ENCODE measurements around the gene DBF4B. TPM values are rescaled to one million over a fixed set of nuclear protein-coding genes. Genes with fewer than 3 reads are reported as not detected.
A peak's percentile ranks its signal among the peaks of the same experiment; 100 is the strongest.

DBF4B gene
- total RNA-seq, 3 donors from 2014 or later: 2.3 to 7.5 (median 3.2) TPM

DNA sequence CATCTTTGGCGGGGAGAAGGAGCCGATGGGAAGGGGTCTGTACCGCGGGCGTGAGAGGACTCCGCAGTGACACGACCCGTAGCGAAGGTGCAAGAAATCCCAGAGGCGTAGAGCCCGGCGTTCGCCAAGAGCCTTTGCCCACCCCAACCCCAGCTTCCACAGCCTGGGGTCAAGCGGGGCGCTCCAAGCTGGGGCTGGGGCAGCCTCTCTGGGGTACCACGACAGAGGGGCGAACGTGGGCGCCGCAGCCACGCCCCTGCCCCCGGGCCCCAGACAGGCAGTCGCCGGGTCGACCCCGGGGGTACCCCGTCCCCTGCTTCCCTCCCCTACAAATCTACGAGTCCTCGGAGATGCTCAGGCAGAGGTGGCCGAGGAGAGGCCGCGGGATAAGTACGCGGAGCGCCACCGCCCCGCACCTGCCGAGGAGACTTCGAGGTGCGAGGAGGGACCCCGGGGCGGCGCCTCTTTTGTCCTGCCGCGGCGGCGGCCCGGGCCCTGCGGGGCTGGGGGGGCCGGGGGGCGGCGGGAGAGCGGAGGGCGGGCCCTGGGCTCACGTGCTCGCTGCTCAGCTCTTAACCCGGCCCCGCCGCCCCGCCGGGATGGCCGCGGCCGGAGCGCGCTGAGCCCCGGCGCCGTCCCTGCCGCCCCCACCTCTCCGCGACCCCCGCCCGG lies 50.1 kb downstream of the DBF4B start, which contains the start of gene ADAM11:
TSS of gene ADAM11 (plus strand) at position 575 of the 672 bp plus-strand sequence. CDS start 212 bp downstream, outside the sequence.
- intact Hi-C loops (cut with DNase I; ENCODE audit: low total_unique reads): no loop called here
- no peak within 1 kb of the TSS for H3K27ac ChIP-seq
- TF ChIP-seq, protein P1, sequence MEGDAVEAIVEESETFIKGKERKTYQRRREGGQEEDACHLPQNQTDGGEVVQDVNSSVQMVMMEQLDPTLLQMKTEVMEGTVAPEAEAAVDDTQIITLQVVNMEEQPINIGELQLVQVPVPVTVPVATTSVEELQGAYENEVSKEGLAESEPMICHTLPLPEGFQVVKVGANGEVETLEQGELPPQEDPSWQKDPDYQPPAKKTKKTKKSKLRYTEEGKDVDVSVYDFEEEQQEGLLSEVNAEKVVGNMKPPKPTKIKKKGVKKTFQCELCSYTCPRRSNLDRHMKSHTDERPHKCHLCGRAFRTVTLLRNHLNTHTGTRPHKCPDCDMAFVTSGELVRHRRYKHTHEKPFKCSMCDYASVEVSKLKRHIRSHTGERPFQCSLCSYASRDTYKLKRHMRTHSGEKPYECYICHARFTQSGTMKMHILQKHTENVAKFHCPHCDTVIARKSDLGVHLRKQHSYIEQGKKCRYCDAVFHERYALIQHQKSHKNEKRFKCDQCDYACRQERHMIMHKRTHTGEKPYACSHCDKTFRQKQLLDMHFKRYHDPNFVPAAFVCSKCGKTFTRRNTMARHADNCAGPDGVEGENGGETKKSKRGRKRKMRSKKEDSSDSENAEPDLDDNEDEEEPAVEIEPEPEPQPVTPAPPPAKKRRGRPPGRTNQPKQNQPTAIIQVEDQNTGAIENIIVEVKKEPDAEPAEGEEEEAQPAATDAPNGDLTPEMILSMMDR (IDR thresholded peaks at IDR 0.05): no peak
- TF ChIP-seq POLR2A (IDR thresholded peaks at IDR 0.05): no peak
- no peak for TF ChIP-seq POLR2AphosphoS5 (IDR thresholded peaks at IDR 0.05)
- peaks cover 6 to 13% of the 10 kb centered on the region in 2 donors for H3K4me1 ChIP-seq
- no peak for DNase-seq (ENCODE audit: low spot score in 2 of 2)
- peaks cover 10 to 21% of the 10 kb centered on the region in 2 donors for H3K27me3 ChIP-seq
- no peaks in the 10 kb centered on the region for H3K36me3 ChIP-seq
- H3K9me3 ChIP-seq: no peaks in the 10 kb centered on the region
- peak within 1 kb of the TSS; percentile 39 to 78 (median 51) for H3K4me3 ChIP-seq

DNA sequence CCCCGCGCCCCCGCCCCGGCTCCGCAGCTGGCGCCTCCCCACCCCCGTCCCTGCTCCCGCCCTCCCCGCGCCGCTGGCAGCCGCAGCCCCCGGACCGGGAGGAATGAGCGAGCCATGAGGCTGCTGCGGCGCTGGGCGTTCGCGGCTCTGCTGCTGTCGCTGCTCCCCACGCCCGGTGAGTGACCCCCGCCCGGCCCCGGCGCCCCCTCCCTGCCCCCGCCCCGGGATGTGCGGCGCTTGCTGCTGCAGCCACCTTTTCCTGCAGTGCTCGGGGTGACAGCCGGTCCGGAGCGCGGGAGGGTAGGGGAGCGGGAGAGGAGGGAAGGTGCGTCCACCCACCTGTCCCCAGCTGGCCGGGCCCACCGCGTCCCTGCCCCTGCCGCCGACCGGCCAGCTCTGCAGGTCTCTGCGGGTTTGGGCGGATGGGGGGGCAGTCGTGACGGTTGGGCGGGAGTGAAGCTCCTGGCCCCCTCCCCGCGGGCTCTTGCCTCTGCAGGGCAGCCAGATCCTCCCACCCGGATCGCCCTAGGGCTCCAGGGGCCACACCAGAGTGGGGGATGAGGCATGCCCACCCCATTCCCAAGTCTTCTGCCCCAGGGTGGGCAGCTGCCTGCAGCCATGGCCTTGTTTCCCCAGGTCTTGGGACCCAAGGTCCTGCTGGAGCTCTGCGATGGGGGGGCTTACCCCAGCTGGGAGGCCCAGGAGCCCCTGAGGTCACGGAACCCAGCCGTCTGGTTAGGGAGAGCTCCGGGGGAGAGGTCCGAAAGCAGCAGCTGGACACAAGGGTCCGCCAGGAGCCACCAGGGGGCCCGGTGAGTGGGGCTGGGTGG lies 50.8 kb downstream of the DBF4B start:
- intact Hi-C loops (cut with DNase I; ENCODE audit: low total_unique reads): no loop called here
- Histone ChIP-seq H3K27ac (no peak overlapping the region), H3K4me3 (peak overlapping the region; percentile 39 to 78 (median 51)), H3K36me3 (no peaks in the 10 kb centered on the region), H3K27me3 (peaks cover 10 to 21% of the 10 kb centered on the region in 2 donors), H3K4me1 (peaks cover 6 to 13% of the 10 kb centered on the region in 2 donors), H3K9me3 (no peaks in the 10 kb centered on the region)
- TF ChIP-seq, protein P1 (IDR thresholded peaks at IDR 0.05): no peak
- TF ChIP-seq POLR2A (IDR thresholded peaks at IDR 0.05) (no peak), POLR2AphosphoS5 (IDR thresholded peaks at IDR 0.05) (no peak)
- no peak for DNase-seq (ENCODE audit: low spot score in 2 of 2)

DNA sequence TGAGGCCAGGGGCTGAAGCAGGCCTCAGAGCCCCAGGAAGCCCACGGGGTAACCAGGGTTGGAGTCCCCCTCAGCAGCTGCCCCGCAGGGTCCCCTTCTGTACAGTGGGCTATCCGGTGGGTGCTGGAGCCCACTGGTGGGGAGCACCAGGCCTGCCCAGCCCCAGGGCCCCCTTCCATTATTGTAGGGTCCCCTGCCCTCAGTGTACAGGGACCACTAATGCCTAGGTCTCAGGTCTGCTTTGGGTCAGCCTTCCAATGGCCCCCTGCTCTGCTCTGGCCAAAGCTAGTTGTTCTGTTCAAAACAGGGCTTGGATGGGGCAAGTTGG lies 51.4 kb downstream of the DBF4B start:
- peaks cover 6 to 13% of the 10 kb centered on the region in 2 donors for H3K4me1 ChIP-seq
- H3K4me3 ChIP-seq: no peak overlapping the region
- TF ChIP-seq, protein P1 (IDR thresholded peaks at IDR 0.05): no peak
- no peak for TF ChIP-seq POLR2A (IDR thresholded peaks at IDR 0.05)
- no peak for TF ChIP-seq POLR2AphosphoS5 (IDR thresholded peaks at IDR 0.05)
- H3K9me3 ChIP-seq: no peaks in the 10 kb centered on the region
- no peak overlapping the region for H3K27ac ChIP-seq
- peaks cover 10 to 21% of the 10 kb centered on the region in 2 donors for H3K27me3 ChIP-seq
- H3K36me3 ChIP-seq: no peaks in the 10 kb centered on the region
- no peak for DNase-seq (ENCODE audit: low spot score in 2 of 2)
- intact Hi-C loops (cut with DNase I; ENCODE audit: low total_unique reads): no loop called here

DNA sequence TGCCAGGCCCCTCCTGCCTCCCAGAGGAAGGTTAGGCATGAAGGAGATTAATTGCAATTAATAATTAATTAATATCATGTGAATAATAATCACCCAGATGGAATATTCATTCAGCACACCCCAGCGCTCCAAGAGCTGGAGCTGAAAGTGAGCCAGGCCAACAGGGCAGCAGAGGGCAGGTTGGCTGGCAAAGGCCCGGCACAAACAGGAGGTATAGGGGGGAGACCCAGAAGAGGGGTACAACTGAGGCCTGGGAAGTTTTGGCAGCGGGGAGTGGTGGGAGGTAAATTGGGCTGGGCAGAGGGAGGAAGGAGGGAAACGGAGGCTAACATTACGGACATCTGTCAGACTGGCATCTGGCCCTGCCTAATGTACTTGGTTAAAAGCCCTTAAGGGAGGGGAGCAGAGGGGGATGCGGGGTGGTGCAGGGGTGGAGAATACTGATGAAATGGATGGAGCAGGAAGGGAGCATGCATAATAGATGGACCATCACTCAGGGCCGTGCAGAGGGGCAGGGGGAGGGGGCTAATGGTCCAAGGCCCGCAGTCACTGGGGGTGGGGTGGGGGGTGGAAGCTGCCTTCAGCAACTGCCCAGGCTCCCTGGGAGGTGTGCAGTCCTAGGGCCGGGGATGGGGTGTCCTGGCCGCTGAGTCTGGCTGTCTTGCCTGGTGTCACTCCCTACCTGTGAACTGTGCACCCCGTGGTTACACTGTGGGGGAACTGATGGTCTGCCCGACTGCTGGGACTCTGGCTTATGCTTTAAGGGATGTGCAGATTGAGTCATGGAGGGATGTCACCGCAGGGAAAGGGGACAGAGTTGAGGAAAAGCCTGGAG lies 52.2 kb downstream of the DBF4B start:
- no peak overlapping the region for H3K27ac ChIP-seq
- H3K27me3 ChIP-seq: peaks cover 10 to 21% of the 10 kb centered on the region in 2 donors
- TF ChIP-seq POLR2AphosphoS5 (IDR thresholded peaks at IDR 0.05) (no peak), POLR2A (IDR thresholded peaks at IDR 0.05) (no peak)
- no peak for DNase-seq (ENCODE audit: low spot score in 2 of 2)
- no peaks in the 10 kb centered on the region for H3K36me3 ChIP-seq
- H3K4me1 ChIP-seq: peaks cover 6 to 13% of the 10 kb centered on the region in 2 donors
- no peaks in the 10 kb centered on the region for H3K9me3 ChIP-seq
- H3K4me3 ChIP-seq: no peak overlapping the region
- intact Hi-C loops (cut with DNase I; ENCODE audit: low total_unique reads): no loop called here
